Retinal pigment epithelial cell (primary cell): Measurements from ENCODE around the gene EIF1B.

Source experiments
- DNase-seq: peaks from one replicate; pipeline ENCODE4 v3.0.0-alpha.2; 2010; ENCODE audit warnings: low read depth
- H3K4me3 ChIP-seq: 2 replicates; pipeline ENCODE4 v1.5.1; 2011; ENCODE audit warnings: mild to moderate bottlenecking, low read length, control low read depth, moderate library complexity
- TF ChIP-seq, protein P1 (sequence below): conservative IDR thresholded peaks from 2 replicates; pipeline ENCODE4 v1.5.1; 2011; ENCODE audit warnings: low read depth, low read length, control low read depth, inconsistent platforms

The EIF1B gene

GRCh38 chr3:40309418-40309924 lies at the start of gene EIF1B:
Gene EIF1B (plus strand): TSS chr3:40309707. CDS start chr3:40309942, 235 bp downstream.
- peak within 1 kb of the TSS; percentile 89 for H3K4me3 ChIP-seq
- TF ChIP-seq, protein P1, sequence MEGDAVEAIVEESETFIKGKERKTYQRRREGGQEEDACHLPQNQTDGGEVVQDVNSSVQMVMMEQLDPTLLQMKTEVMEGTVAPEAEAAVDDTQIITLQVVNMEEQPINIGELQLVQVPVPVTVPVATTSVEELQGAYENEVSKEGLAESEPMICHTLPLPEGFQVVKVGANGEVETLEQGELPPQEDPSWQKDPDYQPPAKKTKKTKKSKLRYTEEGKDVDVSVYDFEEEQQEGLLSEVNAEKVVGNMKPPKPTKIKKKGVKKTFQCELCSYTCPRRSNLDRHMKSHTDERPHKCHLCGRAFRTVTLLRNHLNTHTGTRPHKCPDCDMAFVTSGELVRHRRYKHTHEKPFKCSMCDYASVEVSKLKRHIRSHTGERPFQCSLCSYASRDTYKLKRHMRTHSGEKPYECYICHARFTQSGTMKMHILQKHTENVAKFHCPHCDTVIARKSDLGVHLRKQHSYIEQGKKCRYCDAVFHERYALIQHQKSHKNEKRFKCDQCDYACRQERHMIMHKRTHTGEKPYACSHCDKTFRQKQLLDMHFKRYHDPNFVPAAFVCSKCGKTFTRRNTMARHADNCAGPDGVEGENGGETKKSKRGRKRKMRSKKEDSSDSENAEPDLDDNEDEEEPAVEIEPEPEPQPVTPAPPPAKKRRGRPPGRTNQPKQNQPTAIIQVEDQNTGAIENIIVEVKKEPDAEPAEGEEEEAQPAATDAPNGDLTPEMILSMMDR = peak; percentile 86
- peak; percentile 89 for DNase-seq

DNA sequence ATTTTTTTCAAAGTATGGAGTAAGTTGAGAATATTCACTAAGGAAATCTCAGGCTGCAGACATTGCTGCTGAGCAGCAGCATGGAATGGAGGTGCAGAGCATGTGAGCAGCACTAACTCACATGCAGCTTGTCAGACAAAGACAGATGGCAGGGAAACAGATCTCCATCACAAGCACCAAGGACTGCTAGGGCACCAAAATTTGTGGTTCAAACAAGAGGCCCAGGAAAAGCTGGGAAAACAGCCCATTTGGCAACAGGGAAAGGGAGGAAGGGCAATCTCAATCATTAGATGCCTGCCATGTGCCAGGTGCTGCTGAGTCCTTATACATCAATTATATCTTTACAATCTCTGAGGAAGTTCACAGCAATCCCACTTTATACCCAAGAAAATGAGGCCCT lies 47.2 kb upstream of the EIF1B start:
- no peak for DNase-seq
- H3K4me3 ChIP-seq = no peak overlapping the region
- TF ChIP-seq, protein P1 = no peak

GRCh38 chr3:40264451-40264850 lies 45.1 kb upstream of the EIF1B start:
- H3K4me3 ChIP-seq = no peak overlapping the region
- no peak for DNase-seq
- TF ChIP-seq, protein P1 = no peak

DNA sequence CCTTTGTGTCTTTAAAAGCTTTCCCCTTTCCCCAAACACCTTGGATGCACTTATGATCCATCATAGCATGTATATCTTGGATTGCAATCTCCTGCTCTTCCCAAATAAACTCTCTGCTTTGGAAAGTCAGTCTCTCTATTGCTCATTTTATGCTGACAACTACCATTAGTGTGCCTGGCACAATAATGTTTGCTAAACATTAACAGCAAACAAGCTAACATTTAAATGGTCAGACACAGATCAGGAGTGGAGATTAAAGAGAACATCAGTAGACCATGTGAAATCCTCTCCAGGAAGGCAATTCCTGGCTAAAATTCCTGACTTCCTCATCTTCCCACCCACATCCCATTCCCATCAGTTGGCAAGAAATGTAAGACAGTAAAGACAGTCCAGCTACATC lies 44.3 kb upstream of the EIF1B start:
- no peak overlapping the region for H3K4me3 ChIP-seq
- no peak for DNase-seq
- TF ChIP-seq, protein P1 = no peak

GRCh38 chr3:40267937-40268724 lies 41.4 kb upstream of the EIF1B start:
- DNase-seq = no peak
- TF ChIP-seq, protein P1 = no peak
- H3K4me3 ChIP-seq = no peak overlapping the region

DNA sequence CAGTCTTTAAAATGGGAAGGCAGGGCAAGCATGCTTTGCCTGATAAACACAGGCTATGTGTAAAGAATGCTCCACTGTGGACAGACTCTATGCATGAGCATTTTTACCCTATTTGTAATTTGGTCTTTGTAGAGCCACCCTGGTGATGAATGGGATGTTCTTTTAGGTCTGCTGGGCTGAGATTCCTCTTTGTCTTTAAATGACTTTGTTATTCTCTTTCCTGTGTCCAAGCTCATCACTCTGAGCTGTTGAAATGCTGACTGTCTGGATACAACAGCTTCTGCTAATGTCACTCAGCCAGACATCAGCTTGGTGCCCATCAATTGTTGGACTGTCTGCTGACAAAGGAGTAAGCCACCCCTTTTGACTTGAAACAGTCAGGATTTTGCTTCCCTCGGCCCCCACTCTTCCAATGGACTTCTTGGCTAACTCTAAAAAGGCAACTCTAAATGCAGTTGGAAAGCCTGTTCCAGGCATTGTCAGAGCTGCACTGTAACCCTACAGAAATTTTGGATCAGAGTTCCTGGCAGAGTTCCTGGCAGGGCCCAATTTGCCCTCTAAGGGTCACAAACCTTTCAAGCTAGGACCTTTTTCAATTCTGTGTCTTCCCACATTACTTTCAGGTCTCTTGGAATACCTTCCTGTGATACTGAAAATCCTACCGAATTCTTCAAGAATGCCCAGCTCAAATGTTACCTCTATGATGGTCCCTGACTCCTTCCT lies 40.5 kb upstream of the EIF1B start:
- no peak overlapping the region for H3K4me3 ChIP-seq
- TF ChIP-seq, protein P1 = no peak
- DNase-seq = no peak
